K562 (cell line): ENCODE results near the gene C11orf42. TPM values are rescaled to one million over a fixed set of nuclear protein-coding genes. Genes with fewer than 3 reads are reported as not detected.

Source experiments
- ATAC-seq: fragments of 200-7000 bp; cut with Tn5 transposase; 3 replicates; pipeline ENCODE4 v1.9.1; 2020; ENCODE audit warnings: moderate library complexity
- BruUV-seq: library from RNA; stranded (reverse); fragments of 400-500 nt; replicated peaks from 2 replicates; lab custom pipeline; 2021; lab: Mats Ljungman, UMichigan
- CTCF ChIA-PET: fragments of 300-600 bp; formaldehyde crosslinking; extraction: SDS; loops from one replicate; lab custom pipeline; 2021; ENCODE audit warnings: low intra/inter-chr PET ratio; lab: Yijun Ruan, JAX
- POLR2A ChIA-PET: fragments of 300-600, 350-650 bp; sonication (Branson Sonifier 250); formaldehyde crosslinking; extraction: SDS; loops from one replicate; lab custom pipeline; 2021; ENCODE audit warnings: antibody characterized with exemption, inconsistent platforms; lab: Yijun Ruan, JAX
- DNase-seq, 4 experiments: peaks; one replicate each; pipeline versions ENCODE4 v3.0.0 to v3.0.0-alpha.2; 2011 to 2018; ENCODE audit warnings: low spot score in 3 of 4, mixed read lengths in 3 of 4; ENCODE audit errors: extremely low read depth in 1 of 4
- FAIRE-seq: peaks from 2 replicates; lab custom pipeline; 2011; peaks lifted over from hg19 to GRCh38; lab: Jason Lieb, UNC
- H2AFZ ChIP-seq: 2 replicates; pipeline ENCODE4 v1.6.0; 2011; ENCODE audit warnings: low read depth, low read length, control low read depth, inconsistent platforms
- H3K27ac ChIP-seq: fragments of 200-600 bp; 3 replicates; pipeline ENCODE4 v1.8.0; 2011; ENCODE audit warnings: low read depth, mild to moderate bottlenecking, control low read depth, inconsistent platforms, low read length, moderate library complexity, mixed read lengths; ENCODE audit errors: extremely low read depth
- H3K27me3 ChIP-seq, 2 experiments: fragments of 300-600 bp in 1 of 2; 2 replicates in 1 of 2; 3 replicates in 1 of 2; pipeline versions ENCODE4 v1.6.0 to v1.8.0; 2011; ENCODE audit warnings: inconsistent platforms in 2 of 2, low read length in 2 of 2, mild to moderate bottlenecking in 1 of 2, mixed read lengths in 1 of 2, moderate library complexity in 1 of 2; ENCODE audit not compliant: control insufficient read depth in 2 of 2, insufficient read depth in 2 of 2
- H3K36me3 ChIP-seq: fragments of 300-600 bp; 3 replicates; pipeline ENCODE4 v1.8.0; 2011; ENCODE audit warnings: mild to moderate bottlenecking, low read length, inconsistent platforms; ENCODE audit not compliant: control insufficient read depth, insufficient read depth
- H3K4me1 ChIP-seq, 2 experiments: fragments of 200-600 bp in 1 of 2; replicated peaks in 1 of 2; 2 replicates in 1 of 2; 3 replicates in 1 of 2; pipeline versions ENCODE4 v1.5.1 to v1.8.0; 2011; ENCODE audit warnings: inconsistent platforms in 2 of 2, low read length in 2 of 2, mild to moderate bottlenecking in 1 of 2, mixed read lengths in 1 of 2, moderate library complexity in 1 of 2; ENCODE audit not compliant: control insufficient read depth in 2 of 2, insufficient read depth in 2 of 2
- H3K4me2 ChIP-seq: 2 replicates; pipeline ENCODE4 v1.6.1; 2011; ENCODE audit warnings: low read length, control low read depth, inconsistent platforms, mixed read lengths; ENCODE audit not compliant: insufficient read depth
- H3K4me3 ChIP-seq: fragments of 200-600 bp; sonication (generic), shearing (Covaris generic); 2 replicates; pipeline ENCODE4 v1.5.1; 2016; ENCODE audit warnings: control low read depth, inconsistent platforms
- H3K79me2 ChIP-seq: fragments of 200-600 bp; 3 replicates; pipeline ENCODE4 v1.8.0; 2011; ENCODE audit warnings: low read length, inconsistent platforms; ENCODE audit not compliant: control insufficient read depth, insufficient read depth
- H3K9ac ChIP-seq, 2 experiments: 2 replicates each; pipeline versions ENCODE4 v1.6.0 to v1.6.1; 2011; ENCODE audit warnings: low read depth in 2 of 2, low read length in 2 of 2, control low read depth in 1 of 2, inconsistent platforms in 1 of 2, mild to moderate bottlenecking in 1 of 2, mixed read lengths in 1 of 2; ENCODE audit not compliant: insufficient read depth in 1 of 2
- H3K9me1 ChIP-seq: one replicate; pipeline ENCODE4 v1.6.0; 2011; ENCODE audit warnings: inconsistent platforms, mild to moderate bottlenecking, low read length, moderate library complexity; ENCODE audit not compliant: control insufficient read depth, insufficient read depth
- H3K9me3 ChIP-seq: replicated peaks from 2 replicates; pipeline ENCODE4 v1.5.1; 2011; ENCODE audit warnings: low read depth, low read length, inconsistent platforms; ENCODE audit not compliant: control insufficient read depth, insufficient read depth
- H4K20me1 ChIP-seq: replicated peaks from 2 replicates; pipeline ENCODE4 v1.6.1; 2011; ENCODE audit warnings: low read length, inconsistent platforms, mixed read lengths; ENCODE audit not compliant: control insufficient read depth, insufficient read depth
- ARHGAP35 ChIP-seq: fragments of 450-650 bp; IDR thresholded peaks from 2 replicates; pipeline ENCODE4 v1.6.1; 2018; ENCODE audit not compliant: partially characterized antibody
- FOSL1 ChIP-seq: fragments of 200-800 bp; sonication (Bioruptor generic); conservative IDR thresholded peaks from 2 replicates; pipeline ENCODE4 v1.6.1; 2016; ENCODE audit warnings: missing genetic modification characterization, missing compliant biosample characterization
- ZNF384 ChIP-seq: IDR thresholded peaks from 2 replicates; pipeline ENCODE4 v1.6.1; 2012; ENCODE audit warnings: low read depth, low read length, improper control_type of control experiment
- WGBS: fragments of 100-300 bp; shearing (Covaris generic); methylation state at CpG from one replicate; pipeline ENCODE4 v1.1.6; 2016; ENCODE audit warnings: low coverage, mixed read lengths; ENCODE audit not compliant: insufficient coverage; ENCODE audit errors: missing lambda C conversion rate; 5-methylcytosine and 5-hydroxymethylcytosine counted together
- in situ Hi-C: fragments of 300-500 bp; cut with MboI; formaldehyde crosslinking; loops from 4 replicates; pipeline ENCODE4 v1.15.0; 2018; ENCODE audit warnings: inconsistent platforms, mixed read lengths
- intact Hi-C: fragments of 100-400 bp; cut with micrococcal nuclease; formaldehyde crosslinking; loops from 2 replicates; pipeline ENCODE4 v1.14.2; 2022
- polyA plus RNA-seq, 8 experiments: library from polyadenylated mRNA; depleted of rRNA in 4 of 8; stranded (reverse) in 5 of 8; unstranded in 3 of 8; fragments of >200 nt; fragmentation: Nextera tagmentation in 2 of 8; fragmentation: Illumina TruSeq in 1 of 8; extraction: Ambion mirVana in 2 of 8; extraction: Trizol in 1 of 8; gene quantifications; 2 replicates each; pipeline versions ENCODE4 v1.2.1 to v1.2.3, GENCODE V29; 2011 to 2014; ENCODE audit warnings: inconsistent platforms in 1 of 8, missing spikeins in 1 of 8
- total RNA-seq, 7 experiments: library from RNA; depleted of rRNA in 6 of 7; stranded (reverse); fragments of >200 nt in 6 of 7; fragmentation: Illumina TruSeq in 2 of 7; extraction: Trizol in 2 of 7; gene quantifications; 2 replicates each; pipeline versions ENCODE4 v1.2.1 to v1.2.3, GENCODE V29; 2011 to 2021; ENCODE audit warnings: low replicate concordance in 1 of 7
- TF ChIP-seq, protein P1 (sequence below): IDR thresholded peaks from 2 replicates; pipeline ENCODE4 v1.6.1; 2014; ENCODE audit warnings: antibody characterized with exemption
- TF ChIP-seq, protein P2 (sequence below): IDR thresholded peaks from 2 replicates; pipeline ENCODE4 v1.6.1; 2011; ENCODE audit not compliant: insufficient read length; ENCODE audit errors: extremely low read depth
- TF ChIP-seq, protein P3 (sequence below): fragments of 250-450 bp; sonication (Bioruptor Pico); IDR thresholded peaks from 2 replicates; pipeline ENCODE4 v1.5.0; 2021
- TF ChIP-seq, protein P4 (sequence below): sonication (generic); formaldehyde crosslinking; IDR thresholded peaks from 2 replicates; pipeline ENCODE4 v1.8.0; 2022; ENCODE audit warnings: mild to moderate bottlenecking, low read depth, missing genetic modification reagents

Gene C11orf42
- total and polyA plus RNA-seq, 9 of the 15 experiments (the other 6 are each of a cell fraction or from before 2014, with no cell fraction given): not detected

DNA sequence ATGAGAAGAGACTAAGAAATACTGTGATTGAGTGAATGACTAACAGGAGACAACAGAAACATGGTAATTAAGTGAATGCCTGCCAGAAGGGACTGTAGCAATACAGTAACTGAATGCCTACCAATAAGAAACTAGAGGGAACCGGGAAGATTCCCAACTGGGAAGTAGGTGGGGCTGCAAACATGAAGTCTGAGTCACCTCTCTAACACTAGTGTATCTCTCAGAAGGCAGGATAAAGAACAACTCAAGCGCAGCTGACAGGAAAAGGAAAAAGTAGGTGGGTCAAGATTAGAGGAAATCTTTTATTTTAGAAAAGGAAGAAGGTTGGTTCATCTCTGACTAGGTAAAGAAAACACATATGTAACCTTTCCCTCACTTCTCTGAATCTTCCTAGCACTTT lies 14.0 kb downstream of the C11orf42 start:
- no peak overlapping the region for H3K4me2 ChIP-seq
- WGBS: 62% methylated on average over 2 of the region's 2 CpGs
- H3K9me3 ChIP-seq: no peaks in the 10 kb centered on the region
- no peaks in the 10 kb centered on the region; the same call in 1 of the 2 replicates for H4K20me1 ChIP-seq
- H3K4me1 ChIP-seq: peaks cover 0 to 8% of the 10 kb centered on the region in 2 experiments; a peak in 2 of 5 replicates
- no peak for ATAC-seq
- no TSS peak for BruUV-seq
- POLR2A ChIA-PET: interaction anchor here (0.6 to 0.8 kb wide), 2 partner anchors 15 to 22 kb away, joined by 3 read pairs; partner anchors contain the start of gene FHIP1B
- H3K79me2 ChIP-seq: no peaks in the 10 kb centered on the region
- intact Hi-C loops: no loop called here
- TF ChIP-seq, protein P1, sequence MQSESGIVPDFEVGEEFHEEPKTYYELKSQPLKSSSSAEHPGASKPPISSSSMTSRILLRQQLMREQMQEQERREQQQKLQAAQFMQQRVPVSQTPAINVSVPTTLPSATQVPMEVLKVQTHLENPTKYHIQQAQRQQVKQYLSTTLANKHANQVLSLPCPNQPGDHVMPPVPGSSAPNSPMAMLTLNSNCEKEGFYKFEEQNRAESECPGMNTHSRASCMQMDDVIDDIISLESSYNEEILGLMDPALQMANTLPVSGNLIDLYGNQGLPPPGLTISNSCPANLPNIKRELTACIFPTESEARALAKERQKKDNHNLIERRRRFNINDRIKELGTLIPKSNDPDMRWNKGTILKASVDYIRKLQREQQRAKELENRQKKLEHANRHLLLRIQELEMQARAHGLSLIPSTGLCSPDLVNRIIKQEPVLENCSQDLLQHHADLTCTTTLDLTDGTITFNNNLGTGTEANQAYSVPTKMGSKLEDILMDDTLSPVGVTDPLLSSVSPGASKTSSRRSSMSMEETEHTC: no peak
- no peak for TF ChIP-seq ZNF384
- TF ChIP-seq, protein P2, sequence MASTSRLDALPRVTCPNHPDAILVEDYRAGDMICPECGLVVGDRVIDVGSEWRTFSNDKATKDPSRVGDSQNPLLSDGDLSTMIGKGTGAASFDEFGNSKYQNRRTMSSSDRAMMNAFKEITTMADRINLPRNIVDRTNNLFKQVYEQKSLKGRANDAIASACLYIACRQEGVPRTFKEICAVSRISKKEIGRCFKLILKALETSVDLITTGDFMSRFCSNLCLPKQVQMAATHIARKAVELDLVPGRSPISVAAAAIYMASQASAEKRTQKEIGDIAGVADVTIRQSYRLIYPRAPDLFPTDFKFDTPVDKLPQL: no peak
- TF ChIP-seq, protein P3, sequence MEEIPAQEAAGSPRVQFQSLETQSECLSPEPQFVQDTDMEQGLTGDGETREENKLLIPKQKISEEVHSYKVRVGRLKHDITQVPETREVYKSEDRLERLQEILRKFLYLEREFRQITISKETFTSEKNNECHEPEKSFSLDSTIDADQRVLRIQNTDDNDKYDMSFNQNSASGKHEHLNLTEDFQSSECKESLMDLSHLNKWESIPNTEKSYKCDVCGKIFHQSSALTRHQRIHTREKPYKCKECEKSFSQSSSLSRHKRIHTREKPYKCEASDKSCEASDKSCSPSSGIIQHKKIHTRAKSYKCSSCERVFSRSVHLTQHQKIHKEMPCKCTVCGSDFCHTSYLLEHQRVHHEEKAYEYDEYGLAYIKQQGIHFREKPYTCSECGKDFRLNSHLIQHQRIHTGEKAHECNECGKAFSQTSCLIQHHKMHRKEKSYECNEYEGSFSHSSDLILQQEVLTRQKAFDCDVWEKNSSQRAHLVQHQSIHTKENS (CRISPR knock-in tag): no peak
- TF ChIP-seq, protein P4, sequence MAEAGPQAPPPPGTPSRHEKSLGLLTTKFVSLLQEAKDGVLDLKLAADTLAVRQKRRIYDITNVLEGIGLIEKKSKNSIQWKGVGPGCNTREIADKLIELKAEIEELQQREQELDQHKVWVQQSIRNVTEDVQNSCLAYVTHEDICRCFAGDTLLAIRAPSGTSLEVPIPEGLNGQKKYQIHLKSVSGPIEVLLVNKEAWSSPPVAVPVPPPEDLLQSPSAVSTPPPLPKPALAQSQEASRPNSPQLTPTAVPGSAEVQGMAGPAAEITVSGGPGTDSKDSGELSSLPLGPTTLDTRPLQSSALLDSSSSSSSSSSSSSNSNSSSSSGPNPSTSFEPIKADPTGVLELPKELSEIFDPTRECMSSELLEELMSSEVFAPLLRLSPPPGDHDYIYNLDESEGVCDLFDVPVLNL (CRISPR knock-in tag): no peak
- no peak for TF ChIP-seq ARHGAP35
- 0 out of 2 replicates have a peak, but pooled peaks have one; percentile 25 for TF ChIP-seq FOSL1 (tag)
- TF ChIP-seq, all 486 proteins: peak for 1
- Histone ChIP-seq H3K9me1 (no peaks in the 10 kb centered on the region), H3K27ac (no peak overlapping the region), H3K27me3 (no peaks in the 10 kb centered on the region), H2AFZ (no peak overlapping the region), H3K36me3 (peaks cover 85% of the 10 kb centered on the region; the same call in 2 of the 3 replicates), H3K9ac (no peak overlapping the region), H3K4me3 (no peak overlapping the region)
- DNase-seq (no peak), FAIRE-seq (no peak)
- CTCF ChIA-PET: interaction anchor here (0.6 kb wide), 1 partner anchor 10 kb away, joined by 3 read pairs; no protein-coding TSS in a partner anchor
- in situ Hi-C loops: no loop called here
